Astrocyte of the cerebellum (primary cell): ENCODE data around the gene EML2.
A peak's percentile ranks its signal among the peaks of the same experiment; 100 is the strongest.

Experiments
- DNase-seq: peaks from one replicate; pipeline ENCODE4 v3.0.0-alpha.2; 2011; ENCODE audit warnings: low read depth
- H3K4me3 ChIP-seq: 2 replicates; pipeline ENCODE4 v1.5.1; 2011; ENCODE audit warnings: mild to moderate bottlenecking, low read depth, low read length, moderate library complexity
- CTCF ChIP-seq: IDR thresholded peaks from 2 replicates; pipeline ENCODE4 v1.5.1; 2012; ENCODE audit warnings: low read length, low read depth, moderate library complexity, mild to moderate bottlenecking; ENCODE audit errors: missing control alignments
- in situ Hi-C: cut with HindIII; loops from 2 replicates; pipeline ENCODE4 v1.10.0; 2017; ENCODE audit warnings: low sequenced_read_pairs

Gene EML2

GRCh38 chr19:45643024-45643926 is 4.1 kb upstream of the EML2 start:
- H3K4me3 ChIP-seq, result peak overlapping the region; percentile 29
- peak; percentile 50 for DNase-seq

GRCh38 chr19:45641274-45642105 is 2.3 kb upstream of the EML2 start:
- DNase-seq, result no peak
- no peak for TF ChIP-seq CTCF
- in situ Hi-C loops, result loop anchor here (10.0 kb wide), 1 partner anchor 87 kb away; no protein-coding TSS in a partner anchor
- H3K4me3 ChIP-seq, result peak overlapping the region; percentile 24

More at GRCh38 chr19:45643024-45643926, 4.1 kb upstream of the EML2 start:
- peak; percentile 99 for TF ChIP-seq CTCF
- in situ Hi-C loops, result loop anchor here (10.0 kb wide), 1 partner anchor 88 kb away; no protein-coding TSS in a partner anchor

- no peak for DNase-seq
- TF ChIP-seq CTCF, result no peak
- no peak overlapping the region for H3K4me3 ChIP-seq
- in situ Hi-C loops, result loop anchor here (10.0 kb wide), 1 partner anchor 86 kb away; no protein-coding TSS in a partner anchor
Measured at GRCh38 chr19:45640849-45641273, 1.7 kb upstream of the EML2 start.

- no peak for DNase-seq
- in situ Hi-C loops, result no loop called here
- H3K4me3 ChIP-seq, result peak overlapping the region; percentile 65
- no peak for TF ChIP-seq CTCF
Measured at GRCh38 chr19:45637890-45638667, 1.1 kb downstream of the EML2 start.

GRCh38 chr19:45636902-45637301 is 2.3 kb downstream of the EML2 start:
- in situ Hi-C loops, result no loop called here
- no peak for DNase-seq
- H3K4me3 ChIP-seq, result no peak overlapping the region
- TF ChIP-seq CTCF, result no peak

- DNase-seq, result no peak
- H3K4me3 ChIP-seq, result no peak overlapping the region
- in situ Hi-C loops, result no loop called here
- no peak for TF ChIP-seq CTCF
Measured at GRCh38 chr19:45636275-45636674, 2.9 kb downstream of the EML2 start.
